ENCODE measurements around the gene PAK5.

PAK5 gene

DNA sequence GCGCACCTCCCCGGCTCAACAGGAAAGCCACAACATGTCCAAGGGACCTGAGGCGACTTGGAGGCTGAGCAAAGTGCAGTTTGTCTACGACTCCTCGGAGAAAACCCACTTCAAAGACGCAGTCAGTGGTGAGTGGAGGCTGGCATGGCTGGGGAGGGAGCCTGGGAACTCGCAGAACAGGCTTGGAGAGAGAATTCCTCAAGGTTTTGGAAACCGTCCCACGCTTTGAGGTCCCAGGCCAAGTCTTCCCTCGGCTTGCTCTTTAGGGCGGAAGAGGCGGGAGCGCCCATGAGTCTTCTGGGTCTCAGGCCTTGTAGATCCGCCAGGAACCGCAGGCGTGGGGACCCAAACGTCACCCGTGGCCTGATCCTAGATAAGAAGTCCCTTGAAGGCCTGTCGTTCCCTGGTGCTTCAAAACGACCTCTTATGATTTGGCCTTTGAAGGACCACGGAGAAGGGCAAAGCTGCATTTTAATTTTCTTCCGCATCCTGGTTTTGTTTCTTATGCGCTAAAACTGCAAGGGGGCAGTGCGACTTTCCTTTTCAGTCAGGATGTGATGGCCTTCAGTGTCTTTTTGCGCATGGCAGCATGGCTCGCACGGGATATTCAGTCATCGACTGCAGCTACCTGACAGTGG, 322.5 kb downstream of the PAK5 start:
- no peak for FAIRE-seq

DNA sequence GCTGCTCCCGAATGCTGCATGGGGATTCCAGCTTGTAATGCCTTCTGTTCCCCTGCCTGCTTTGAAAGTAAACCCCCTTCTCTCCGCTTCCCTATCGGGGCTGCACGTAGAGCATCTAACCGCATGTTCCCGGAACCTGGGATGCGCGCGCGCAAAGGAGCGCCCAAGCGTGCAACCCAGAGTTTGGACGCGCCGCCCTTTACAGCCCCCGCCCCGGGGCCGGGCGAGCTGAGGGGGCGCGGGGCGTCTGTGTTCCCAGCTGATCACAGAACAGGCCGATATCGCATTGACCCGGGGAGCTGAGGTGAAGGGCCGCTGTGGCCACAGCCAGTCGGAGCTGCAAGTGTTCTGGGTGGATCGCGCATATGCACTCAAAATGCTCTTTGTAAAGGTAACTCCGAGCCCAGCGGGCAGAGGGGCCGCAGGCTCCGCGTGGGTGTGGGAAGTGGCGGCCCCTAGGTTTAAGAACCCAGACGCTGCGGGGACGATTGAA, 323.1 kb downstream of the PAK5 start:
- FAIRE-seq = no peak

DNA sequence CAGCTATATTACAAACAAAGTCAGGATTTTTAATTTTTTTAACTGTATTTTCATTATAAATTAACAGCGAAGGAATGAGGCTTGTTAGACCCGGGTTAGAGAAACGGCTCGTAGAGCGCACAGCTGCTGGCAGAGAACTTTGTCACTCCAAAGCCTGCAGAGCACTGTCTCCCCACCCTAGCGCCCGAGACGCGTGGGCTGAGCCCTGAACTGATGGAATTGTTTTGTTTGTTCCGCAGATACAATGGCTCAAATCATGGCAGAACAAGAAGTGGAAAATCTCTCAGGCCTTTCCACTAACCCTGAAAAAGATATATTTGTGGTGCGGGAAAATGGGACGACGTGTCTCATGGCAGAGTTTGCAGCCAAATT, 323.7 kb downstream of the PAK5 start:
- no peak for FAIRE-seq

DNA sequence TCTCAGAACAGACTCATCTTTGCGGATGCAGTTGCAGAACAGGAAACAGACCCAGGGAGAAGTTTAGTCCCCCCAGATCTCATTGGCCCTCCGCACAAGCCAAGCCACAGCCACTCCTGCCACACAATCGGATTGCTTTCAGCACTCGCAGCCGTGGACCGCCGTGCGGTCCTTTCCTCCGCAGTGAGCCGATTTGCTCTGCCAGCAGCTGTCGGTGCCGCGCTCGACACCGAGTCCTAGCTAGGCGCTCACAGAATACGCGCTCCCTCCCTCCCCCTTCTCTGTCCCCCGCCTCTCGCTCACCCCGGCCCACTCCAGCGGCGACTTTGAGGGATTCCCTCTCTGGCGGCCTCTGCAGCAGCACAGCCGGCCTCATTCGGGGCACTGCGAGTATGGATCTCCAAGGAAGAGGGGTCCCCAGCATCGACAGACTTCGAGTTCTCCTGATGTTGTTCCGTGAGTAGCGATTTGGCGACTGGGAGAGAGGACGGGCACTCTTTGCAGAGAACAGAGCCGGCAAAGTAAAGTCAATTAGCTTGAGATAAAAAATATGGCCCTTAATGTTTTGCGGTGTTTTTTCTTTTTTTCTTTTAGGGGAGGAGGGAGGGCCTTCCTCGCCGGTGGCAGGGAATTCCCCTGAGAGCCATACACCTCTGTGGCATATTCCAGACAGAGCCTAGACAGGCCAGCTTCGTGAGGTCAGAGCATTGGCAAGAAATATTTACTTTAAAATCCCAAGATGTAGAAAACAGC, 324.2 kb downstream of the PAK5 start, which contains the start of gene LAMP5:
Gene LAMP5 (plus strand): TSS at position 130 of the 753 bp plus-strand sequence. CDS start 263 bp downstream, at position 393.
- no peak for FAIRE-seq

DNA sequence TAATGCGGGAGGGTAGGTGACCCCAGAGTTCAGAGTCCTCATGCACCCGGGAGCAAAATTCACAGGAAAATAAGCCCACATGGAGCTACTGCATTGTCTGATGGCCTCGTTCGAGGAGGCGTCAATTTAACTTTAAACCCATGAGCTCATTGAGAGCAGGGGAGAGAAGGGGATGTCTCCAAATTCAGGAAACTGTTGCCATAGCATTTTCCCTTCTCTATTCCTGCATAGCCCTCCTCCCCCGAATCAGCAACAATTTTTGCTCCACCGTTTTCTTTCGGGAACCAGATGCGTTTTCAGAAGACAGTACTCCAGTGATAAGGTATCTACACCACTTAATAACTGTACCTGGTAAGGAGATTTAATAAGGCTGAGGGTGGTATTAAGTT, 324.8 kb downstream of the PAK5 start:
- FAIRE-seq = no peak

DNA sequence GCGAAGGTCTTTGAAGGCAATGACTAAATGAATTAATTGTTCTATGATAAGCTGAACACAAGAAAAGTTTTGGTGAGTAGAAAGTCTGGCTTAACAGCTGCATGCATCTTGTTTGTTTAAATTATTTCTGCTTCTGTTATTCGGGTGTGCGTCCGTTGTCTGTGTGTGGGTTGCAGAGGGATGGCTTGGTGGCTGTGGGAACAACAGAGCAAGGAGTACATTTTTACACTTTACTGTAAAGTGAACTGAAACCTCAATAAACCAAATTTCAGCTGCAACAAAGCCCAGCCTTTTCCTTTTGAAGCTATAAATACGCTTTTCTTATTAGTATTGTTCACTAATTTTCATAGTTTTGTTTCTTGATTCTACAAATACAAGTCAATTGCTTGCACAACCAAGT, 328.0 kb downstream of the PAK5 start:
- no peak for FAIRE-seq

DNA sequence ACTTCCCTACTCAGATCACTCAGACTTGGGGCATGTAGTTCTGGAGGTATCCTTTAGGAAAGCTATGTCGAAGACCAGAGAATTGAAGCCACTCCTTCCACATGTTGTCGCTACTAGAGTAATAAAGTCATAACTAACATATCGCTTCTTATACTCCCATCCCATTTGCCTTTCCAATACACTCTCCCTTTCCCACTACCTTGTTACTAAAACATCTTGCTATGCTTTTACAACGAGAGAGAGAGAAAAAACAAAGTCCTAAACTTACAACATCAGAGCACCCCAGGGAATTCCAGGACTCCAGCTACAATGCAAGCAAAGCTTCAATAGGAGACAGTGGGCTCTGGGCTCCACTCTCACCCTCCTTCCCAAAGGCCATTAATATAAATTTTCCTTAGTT, 329.6 kb downstream of the PAK5 start:
- no peak for FAIRE-seq

DNA sequence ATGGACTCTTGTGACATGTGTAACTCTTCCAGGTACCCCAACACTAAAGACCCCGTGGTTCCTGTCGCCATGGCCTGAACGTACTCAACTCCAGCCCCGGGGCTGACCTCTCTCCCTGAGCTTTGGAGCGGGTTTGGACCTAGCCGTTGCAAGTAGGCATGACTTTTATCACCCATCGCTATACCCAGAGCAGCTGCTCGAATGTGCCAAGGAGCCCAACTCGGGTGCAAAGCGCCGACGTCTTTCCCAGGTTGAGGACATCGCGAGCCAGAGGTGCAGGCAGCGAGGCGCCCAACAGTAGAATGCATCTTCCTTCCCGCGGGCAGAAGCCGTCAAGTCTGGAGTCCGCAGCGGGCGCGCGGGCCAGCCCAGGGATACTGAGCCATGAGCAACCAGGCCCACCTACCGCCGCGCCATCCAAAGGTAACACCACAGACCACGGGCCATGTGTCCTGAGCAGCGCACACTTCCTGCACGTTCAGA, 330.1 kb downstream of the PAK5 start:
- no peak for FAIRE-seq

DNA sequence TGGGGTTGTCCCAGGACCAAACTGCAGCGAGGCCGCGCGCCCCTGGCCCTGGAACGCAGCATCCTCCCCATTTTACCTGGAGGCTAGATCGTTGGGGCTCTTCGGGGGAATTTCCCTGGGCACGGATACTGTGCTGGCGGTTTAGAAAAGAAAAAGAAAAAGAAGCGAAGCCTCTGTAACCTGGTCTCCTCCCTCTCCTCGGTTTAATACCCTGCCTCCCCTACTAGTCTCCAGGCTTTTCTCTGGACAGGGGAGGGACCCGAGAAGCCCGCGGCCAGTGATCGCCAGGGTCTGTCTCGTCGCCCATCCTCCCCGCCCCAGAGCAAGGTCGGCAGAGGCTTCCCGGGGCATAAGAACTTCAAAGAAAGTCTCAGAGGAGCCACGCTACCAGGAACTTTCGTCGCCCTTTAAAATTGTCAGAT, 330.6 kb downstream of the PAK5 start:
- FAIRE-seq = no peak

DNA sequence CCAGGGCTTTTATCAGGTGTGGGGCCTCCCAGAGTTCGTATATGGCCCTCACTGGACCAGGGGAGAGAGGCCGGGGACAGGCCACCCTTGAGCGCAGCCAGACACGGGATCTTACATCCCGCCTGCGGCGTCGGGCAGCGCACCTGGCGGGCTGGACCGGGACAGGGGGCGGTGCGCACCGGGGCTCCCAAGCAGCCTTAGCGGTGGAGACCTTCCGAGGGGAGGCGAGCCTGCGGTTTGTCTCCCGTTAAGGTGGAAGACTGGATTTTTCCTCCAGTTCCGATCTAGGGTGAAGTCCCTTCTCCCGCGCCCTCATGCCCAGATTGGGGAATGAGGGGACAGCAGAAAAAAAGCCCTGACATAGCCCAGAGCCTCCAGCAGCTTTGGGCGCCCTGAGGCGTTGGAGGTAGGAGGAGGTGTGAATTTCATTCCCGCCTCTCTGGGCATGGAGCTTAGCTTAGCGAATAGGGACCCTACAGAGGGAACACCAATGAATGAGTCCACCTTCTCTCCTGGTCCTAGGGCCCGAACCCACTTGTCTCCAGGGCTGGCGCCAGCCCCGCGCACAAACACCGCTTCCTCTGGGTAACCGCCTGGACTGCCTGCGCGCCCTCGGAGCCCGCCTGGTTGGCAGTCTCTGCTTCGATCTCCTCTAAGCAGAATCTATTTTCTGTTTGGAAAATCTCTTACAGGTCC, 331.2 kb downstream of the PAK5 start:
- FAIRE-seq = no peak

DNA sequence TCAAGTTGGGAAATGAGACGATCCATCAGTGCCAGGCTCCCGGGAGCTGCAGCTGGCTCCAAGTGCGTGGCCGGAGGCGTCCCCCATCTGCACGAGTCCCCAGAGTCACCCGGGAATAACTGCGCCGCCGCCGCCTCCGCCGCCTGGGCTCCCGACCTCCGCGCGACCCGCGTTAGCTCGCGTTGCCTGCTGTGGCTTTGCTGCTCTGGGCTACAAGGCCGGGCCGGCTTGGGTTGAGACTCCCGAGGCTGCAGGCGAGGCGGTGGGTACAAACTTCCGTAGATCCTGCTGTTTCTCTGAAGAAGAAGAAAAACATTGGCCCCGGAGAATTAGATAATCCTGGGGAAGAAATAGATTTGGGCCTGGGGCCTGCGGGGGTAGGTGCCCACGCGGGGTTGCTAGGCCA, 331.9 kb downstream of the PAK5 start:
- no peak for FAIRE-seq

DNA sequence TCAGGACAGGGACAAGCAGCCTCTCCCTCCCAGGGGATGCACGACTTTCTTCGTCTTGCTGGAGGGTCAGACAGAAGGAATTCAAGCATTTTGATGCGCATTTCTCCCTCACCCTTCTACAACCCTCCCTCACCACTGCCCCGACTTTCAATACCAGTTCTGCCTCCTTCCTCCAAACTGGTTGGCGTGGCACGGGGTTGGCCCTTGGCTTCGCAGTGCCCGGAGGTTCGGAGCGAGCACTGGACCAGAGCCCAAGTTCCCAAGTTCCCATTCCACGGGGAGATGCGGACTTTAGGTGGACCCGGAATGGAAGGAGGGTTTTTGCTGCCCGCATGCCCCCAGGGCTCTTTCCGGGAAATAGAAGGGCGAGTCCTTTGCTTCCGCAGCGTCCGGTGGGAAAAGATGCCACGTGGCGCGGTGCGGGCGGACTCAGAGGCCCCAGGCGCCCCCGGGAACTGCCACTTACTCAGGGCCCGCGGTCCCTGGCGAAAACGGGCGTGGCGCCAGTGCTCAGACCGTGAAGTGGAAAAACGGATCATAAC, 332.5 kb downstream of the PAK5 start:
- no peak for FAIRE-seq

DNA sequence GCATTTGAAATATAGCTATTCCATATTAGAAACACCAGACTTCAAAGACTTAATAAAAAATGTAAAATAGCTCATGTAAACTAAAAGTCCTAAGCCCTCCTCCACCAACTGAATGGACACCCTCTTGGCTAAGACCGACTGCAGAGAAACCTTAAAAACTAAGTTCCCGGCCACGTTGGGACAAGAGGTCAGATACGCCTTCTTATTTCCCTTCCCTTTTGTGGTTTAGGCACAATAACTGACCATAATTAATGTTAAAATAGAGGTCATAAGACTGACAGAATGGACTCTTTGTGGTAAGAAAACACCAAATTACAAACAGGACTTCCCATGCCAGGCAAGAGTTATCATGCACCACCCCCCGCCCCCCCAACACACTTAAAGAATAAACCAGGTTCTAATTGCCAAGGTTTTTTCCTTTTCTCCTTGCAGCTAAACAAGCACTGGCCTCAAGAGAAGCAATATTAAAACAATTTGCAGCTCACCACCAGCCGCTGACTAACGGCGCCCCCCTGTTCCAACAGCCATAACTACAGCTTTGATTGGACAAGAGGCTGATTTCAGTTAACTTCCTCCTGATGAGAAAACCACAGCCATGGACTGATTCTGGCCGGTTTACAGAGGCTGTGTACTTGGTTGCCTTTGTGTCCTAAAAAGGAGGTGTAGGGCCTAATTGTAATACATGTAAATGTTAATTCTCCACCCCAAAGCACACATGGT, 335.2 kb downstream of the PAK5 start:
- no peak for FAIRE-seq

DNA sequence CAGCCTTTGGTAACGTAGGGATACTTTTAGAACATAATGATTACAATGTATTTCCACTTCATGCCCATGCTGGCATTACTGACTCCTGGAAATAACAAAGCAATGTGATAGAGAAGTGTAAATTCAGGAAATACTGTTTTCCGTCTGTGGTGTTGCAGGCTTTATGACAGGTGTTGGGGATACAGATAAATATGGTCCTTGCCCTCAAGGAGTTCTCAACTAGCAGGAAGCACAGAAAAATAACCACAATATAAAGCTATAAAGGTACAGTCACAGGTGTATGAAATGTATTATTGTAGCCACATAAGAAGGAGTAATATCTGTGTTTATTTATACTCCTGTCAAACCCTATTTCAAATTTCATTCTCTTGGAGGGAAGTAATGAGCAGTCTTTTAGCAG, 337.4 kb downstream of the PAK5 start:
- no peak for FAIRE-seq

DNA sequence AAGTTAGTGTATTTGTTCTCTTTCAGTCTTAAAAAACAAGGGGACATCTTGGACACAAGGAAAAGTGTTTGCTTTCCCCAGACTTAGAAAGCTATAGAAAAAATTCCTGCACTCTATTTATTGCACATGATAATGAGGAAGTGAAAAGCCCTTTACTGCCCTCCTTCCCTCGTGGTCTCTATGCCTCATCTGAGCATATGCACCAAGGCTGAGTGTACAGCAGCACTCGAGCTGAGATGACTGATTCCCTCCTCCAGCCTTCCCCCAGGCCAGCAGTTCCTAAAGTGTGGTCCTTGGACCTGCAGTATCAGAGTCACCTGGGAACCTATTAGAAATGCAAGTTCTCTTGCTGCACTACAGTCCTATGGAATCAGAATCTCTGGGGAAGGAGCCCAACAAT, 338.8 kb downstream of the PAK5 start:
- no peak for FAIRE-seq

DNA sequence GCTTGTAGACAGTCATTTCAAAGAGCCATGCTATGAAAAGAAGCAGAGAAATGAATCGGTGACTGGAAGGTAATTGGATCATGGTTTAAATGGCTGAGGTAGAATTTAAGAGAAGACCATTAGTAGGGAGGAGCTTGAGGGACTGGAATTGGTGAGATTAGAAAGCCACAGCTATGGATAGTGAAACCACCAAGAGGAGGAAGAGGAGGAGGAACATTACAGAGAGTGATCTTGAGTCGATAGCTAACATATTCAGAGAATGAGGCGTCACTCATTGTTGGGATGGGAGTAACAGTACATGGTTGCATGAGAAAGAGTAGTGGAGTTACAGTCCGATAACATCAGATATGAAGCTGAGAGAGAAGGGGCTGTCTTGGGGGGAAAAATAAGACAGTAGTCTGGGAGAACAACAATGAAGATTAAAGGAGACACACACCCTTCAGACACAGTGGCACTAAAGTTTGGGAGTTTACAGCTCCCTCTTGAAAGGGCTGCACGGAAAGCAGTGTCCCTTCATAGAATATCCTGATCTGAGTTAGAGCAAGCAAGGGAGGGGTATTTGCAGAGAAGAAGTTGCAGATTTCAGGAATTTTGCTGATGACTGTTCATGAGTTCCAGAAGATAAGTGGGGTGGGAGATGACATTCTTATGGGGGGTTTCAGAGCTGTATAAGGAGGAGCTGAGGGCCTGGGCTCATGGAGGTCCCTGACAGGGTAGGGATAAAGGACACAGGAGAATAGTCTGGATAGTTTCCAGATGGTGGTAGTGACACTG, 339.6 kb downstream of the PAK5 start:
- FAIRE-seq = no peak

DNA sequence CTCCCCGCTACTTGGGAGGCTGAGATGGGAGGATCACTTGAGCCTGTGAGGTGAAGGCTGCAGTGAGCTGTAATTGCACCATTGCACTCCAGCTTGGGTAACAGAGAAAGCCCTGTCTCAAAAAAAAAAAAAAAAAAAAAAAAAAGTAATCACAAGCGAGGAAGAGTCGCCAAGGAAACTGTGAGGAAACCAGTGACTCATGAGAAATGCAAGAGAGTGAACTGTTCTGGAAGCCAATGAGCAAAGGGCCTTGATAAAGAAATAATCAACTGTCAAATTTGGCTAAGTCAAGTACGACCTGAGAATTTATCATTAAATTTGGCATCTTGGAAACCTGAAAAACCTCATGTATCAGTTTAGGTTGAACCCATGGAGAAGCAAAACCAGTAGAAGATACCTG, 340.6 kb downstream of the PAK5 start:
- FAIRE-seq = no peak

DNA sequence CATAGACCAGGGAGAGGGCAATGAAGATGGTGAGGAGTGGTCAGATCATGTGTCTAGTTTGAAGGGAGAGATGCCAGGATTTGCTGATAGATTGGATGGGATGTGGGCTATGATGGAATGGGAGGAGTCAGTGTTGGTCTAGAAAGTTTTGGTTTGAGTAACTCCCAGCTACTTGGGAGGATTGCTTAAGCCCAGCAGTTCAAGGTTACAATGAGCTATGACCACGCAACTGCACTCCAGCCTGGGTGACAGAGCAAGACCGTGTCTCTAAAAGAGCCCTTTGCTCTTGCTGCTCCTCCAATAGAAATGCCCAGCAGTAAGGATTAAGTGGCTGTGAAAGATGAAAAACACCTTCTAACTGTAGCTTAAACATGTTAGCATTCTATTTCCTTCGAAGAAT, 342.7 kb downstream of the PAK5 start:
- no peak for FAIRE-seq

DNA sequence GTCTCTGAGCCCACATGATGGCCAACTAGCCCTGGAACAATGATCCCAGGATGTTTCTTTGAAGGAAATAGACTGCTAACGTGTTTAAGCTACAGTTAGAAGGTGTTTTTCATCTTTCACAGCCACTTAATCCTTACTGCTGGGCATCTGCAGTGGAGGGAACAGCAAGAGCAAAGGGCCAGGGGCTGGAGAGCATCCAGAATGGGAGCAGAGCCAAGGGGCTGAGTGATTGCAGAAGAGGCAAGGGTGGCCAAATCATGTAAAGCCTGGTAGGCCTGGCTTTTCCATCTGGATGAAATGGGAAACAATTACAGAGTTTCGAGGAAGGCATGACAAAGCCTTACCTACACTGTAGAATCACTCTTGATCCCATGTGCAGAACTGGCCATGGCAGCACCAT, 343.2 kb downstream of the PAK5 start:
- no peak for FAIRE-seq

DNA sequence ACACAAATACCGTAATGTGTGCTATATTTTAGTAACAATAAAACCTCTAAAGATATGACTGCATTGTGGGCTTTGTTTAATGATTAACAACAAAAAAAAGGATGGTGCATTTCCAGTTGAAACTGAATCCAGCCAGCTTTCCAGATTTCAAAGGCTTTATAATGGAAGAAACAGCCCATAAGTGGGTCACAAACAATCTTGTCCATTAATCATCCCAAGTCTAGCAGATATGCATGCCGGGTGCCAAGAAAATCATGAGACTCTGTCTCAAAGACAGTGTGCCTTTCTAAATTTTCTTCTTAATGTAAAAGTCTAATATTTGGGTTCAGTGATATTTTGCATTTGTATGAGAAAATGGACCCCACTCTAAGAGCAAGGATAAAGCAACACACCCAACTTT, 345.1 kb downstream of the PAK5 start:
- no peak for FAIRE-seq

DNA sequence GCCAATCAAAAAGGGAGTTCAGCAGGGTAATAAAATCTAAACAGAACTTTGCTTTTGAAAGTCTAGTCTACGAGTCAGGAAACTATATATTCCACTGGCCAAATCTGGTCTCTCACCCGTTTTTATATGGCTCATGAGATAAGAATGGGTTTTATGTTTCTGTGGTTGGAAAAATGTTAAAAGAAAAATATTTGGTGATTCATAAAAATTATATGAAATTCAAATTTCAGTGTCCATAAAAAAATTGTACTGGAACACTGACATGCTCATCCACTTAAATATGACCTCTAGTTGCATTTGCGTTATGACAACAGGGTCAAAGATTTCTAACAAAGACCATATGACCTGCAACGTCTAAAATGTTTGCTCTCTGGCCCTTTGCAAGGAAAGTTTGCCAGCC, 346.8 kb downstream of the PAK5 start:
- no peak for FAIRE-seq

DNA sequence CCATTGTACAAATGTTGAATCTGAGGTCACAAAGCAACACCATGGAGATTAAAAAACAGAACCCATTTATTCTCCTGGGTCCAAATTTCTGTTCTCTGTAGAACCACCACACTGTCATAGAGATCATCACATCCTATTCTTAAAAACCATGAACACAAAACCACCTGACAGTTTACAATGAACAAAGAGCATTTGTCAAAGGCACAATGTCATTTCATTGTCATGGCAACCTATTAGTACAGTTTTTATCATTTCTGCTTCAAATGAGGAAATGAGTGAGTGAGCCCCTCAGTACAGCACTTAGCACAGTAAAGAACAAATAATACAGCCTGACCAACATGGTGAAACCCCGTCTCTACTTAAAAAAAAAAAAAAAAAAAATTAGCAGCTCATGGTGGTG, 347.6 kb downstream of the PAK5 start:
- no peak for FAIRE-seq
